Vagina (tissue), 2 donors: ENCODE data around the gene MCOLN2.

Source experiments
- CTCF ChIP-seq, 3 experiments: fragments of 450-650 bp in 2 of 3; fragments of 200-600 bp in 1 of 3; sonication (generic) in 1 of 3; IDR thresholded peaks; one replicate each; pipeline ENCODE4 v1.5.1; 2017 to 2019; ENCODE audit warnings: antibody characterized with exemption in 3 of 3, mild to moderate bottlenecking in 2 of 3, moderate library complexity in 2 of 3
- POLR2A ChIP-seq, 2 donors: fragments of 450-650 bp; IDR thresholded peaks; one replicate each; pipeline ENCODE4 v1.6.1; 2017; ENCODE audit warnings: antibody characterized with exemption in 2 of 2, mild to moderate bottlenecking in 2 of 2, moderate library complexity in 2 of 2
- POLR2AphosphoS5 ChIP-seq, 2 donors: sonication (generic); formaldehyde crosslinking; IDR thresholded peaks; one replicate each; pipeline ENCODE4 v1.9.0; 2017; ENCODE audit warnings: antibody characterized with exemption in 2 of 2, mild to moderate bottlenecking in 2 of 2, low read depth in 1 of 2; ENCODE audit not compliant: insufficient read depth in 1 of 2

GRCh38 chr1:84876353-84876752 is 120.6 kb downstream of the MCOLN2 start:
- no peak for TF ChIP-seq CTCF (IDR thresholded peaks at IDR 0.05)
- TF ChIP-seq POLR2AphosphoS5 (IDR thresholded peaks at IDR 0.05; ENCODE audit: insufficient read depth in 1 of 2, low read depth in 1 of 2): no peak
- no peak for TF ChIP-seq POLR2A (IDR thresholded peaks at IDR 0.05)
